Measurements from ENCODE around the gene PRPF6. TPM values are rescaled to one million over a fixed set of nuclear protein-coding genes. Genes with fewer than 3 reads are reported as not detected.

PRPF6 gene
- total RNA-seq, 1 donor from 2014 or later: 51.9 TPM

DNA sequence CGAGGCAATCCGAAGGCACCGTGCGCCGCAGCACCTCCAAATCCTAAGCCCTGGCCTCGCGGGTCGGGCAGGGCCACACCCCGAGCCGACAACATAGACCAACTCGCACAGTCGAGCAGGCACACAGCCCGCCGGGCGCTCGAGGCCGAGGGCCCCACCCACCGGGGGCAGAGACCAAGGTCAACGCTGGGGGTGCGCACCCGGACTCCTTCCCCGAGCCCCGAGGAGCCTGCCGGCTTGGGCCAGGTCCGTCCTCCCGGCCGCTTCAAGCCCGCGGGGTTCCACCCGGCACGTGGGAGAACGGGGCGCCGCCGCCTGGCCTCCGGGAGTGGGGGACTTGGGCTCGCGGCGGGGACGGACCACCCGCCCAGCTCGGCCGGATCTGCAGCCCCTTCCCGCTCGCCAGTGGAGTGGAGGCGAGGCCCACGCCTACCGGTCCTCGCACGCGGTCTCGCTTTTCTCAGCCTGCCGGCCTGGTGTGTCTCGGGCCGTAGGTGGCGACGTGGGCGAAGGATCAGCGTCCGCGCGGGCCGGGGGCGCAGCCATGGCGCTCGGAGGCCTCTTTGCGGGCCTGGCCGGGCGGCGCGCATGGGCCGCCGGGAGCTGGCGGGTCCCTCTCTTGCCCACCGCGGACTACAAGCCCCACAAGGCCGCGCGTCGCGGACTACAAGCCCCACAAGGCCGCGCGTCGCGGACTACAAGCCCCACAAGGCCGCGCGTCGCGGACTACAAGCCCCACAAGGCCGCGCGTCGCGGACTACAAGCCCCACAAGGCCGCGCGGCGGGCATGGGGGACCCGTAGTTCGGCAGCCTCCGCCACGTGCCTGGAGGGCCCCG lies 24.9 kb upstream of the PRPF6 start, which contains the start of gene UCKL1:
TSS of gene UCKL1 (minus strand) at position 590 of the 837 bp plus-strand sequence. CDS start at position 546, 44 bp downstream.
- H3K4me2 ChIP-seq: peak within 1 kb of the TSS; percentile 100
- peak within 1 kb of the TSS; percentile 93 for H3K9ac ChIP-seq
- no peaks in the 10 kb centered on the region for H3K36me3 ChIP-seq
- peaks cover 51% of the 10 kb centered on the region for H3K79me2 ChIP-seq (ENCODE audit: low read depth)
- H3K27me3 ChIP-seq: no peaks in the 10 kb centered on the region
- TF ChIP-seq EZH2 (IDR thresholded peaks at IDR 0.05): no peak
- TF ChIP-seq, protein P1, sequence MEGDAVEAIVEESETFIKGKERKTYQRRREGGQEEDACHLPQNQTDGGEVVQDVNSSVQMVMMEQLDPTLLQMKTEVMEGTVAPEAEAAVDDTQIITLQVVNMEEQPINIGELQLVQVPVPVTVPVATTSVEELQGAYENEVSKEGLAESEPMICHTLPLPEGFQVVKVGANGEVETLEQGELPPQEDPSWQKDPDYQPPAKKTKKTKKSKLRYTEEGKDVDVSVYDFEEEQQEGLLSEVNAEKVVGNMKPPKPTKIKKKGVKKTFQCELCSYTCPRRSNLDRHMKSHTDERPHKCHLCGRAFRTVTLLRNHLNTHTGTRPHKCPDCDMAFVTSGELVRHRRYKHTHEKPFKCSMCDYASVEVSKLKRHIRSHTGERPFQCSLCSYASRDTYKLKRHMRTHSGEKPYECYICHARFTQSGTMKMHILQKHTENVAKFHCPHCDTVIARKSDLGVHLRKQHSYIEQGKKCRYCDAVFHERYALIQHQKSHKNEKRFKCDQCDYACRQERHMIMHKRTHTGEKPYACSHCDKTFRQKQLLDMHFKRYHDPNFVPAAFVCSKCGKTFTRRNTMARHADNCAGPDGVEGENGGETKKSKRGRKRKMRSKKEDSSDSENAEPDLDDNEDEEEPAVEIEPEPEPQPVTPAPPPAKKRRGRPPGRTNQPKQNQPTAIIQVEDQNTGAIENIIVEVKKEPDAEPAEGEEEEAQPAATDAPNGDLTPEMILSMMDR (IDR thresholded peaks at IDR 0.05): peak; percentile 9
- TF ChIP-seq EZH2phosphoT487 (IDR thresholded peaks at IDR 0.05): no peak
- peak within 1 kb of the TSS; percentile 96 for H2AFZ ChIP-seq (replicated peaks)
- H4K20me1 ChIP-seq (ENCODE audit: low read depth): peaks cover 60% of the 10 kb centered on the region
- Mint-ChIP-seq H3K4me3 (peak within 1 kb of the TSS; percentile 87), H3K4me1 (peaks cover 25% of the 10 kb centered on the region), H3K9me3 (no peaks in the 10 kb centered on the region), H3K27ac (no peak within 1 kb of the TSS), H3K27me3 (ENCODE audit: insufficient read depth, low read depth) (peaks cover 2% of the 10 kb centered on the region), H3K36me3 (peaks cover 5% of the 10 kb centered on the region)
- peak within 1 kb of the TSS; percentile 100 for H3K4me3 ChIP-seq
- peak; percentile 98 for DNase-seq (ENCODE audit: low spot score)
- H3K9me3 ChIP-seq (ENCODE audit: low read depth): no peaks in the 10 kb centered on the region
- H3K27ac ChIP-seq: no peak within 1 kb of the TSS
- H3K4me1 ChIP-seq: peaks cover 24% of the 10 kb centered on the region
- peaks cover 31% of the 10 kb centered on the region for H3F3A ChIP-seq (ENCODE audit: low read depth)

DNA sequence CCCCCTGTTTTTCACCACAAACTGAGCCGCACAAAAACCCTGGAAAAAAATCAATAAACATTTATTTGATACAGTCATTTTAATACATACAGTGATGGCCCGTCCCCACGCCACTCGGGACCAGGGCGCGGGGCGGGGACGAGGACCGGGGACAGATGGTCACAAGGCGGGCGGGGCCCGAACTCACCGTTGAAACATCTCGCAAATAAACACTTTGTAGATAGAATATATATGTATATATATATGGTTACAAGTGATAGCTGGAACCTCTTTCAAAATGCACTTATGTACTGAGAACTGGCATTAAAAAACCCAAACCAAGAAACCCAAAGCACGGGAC lies 24.3 kb upstream of the PRPF6 start:
- no peak overlapping the region for H2AFZ ChIP-seq (replicated peaks)
- Mint-ChIP-seq H3K27me3 (ENCODE audit: insufficient read depth, low read depth) (peaks cover 2% of the 10 kb centered on the region), H3K4me3 (peak overlapping the region; percentile 86), H3K4me1 (peaks cover 25% of the 10 kb centered on the region), H3K9me3 (no peaks in the 10 kb centered on the region), H3K36me3 (peaks cover 5% of the 10 kb centered on the region), H3K27ac (no peak overlapping the region)
- H3K27ac ChIP-seq: no peak overlapping the region
- H3K4me2 ChIP-seq: peak overlapping the region; percentile 81
- peak overlapping the region; percentile 100 for H3K4me3 ChIP-seq
- peaks cover 24% of the 10 kb centered on the region for H3K4me1 ChIP-seq
- no peak for DNase-seq (ENCODE audit: low spot score)
- no peak overlapping the region for H3K9ac ChIP-seq
- no peaks in the 10 kb centered on the region for H3K36me3 ChIP-seq
- H3K9me3 ChIP-seq (ENCODE audit: low read depth): no peaks in the 10 kb centered on the region
- H3K27me3 ChIP-seq: no peaks in the 10 kb centered on the region
- H3F3A ChIP-seq (ENCODE audit: low read depth): peaks cover 31% of the 10 kb centered on the region
- H3K79me2 ChIP-seq (ENCODE audit: low read depth): peaks cover 45% of the 10 kb centered on the region
- TF ChIP-seq EZH2phosphoT487 (IDR thresholded peaks at IDR 0.05): no peak
- no peak for TF ChIP-seq EZH2 (IDR thresholded peaks at IDR 0.05)
- TF ChIP-seq, protein P1 (IDR thresholded peaks at IDR 0.05): no peak
- peaks cover 55% of the 10 kb centered on the region for H4K20me1 ChIP-seq (ENCODE audit: low read depth)

DNA sequence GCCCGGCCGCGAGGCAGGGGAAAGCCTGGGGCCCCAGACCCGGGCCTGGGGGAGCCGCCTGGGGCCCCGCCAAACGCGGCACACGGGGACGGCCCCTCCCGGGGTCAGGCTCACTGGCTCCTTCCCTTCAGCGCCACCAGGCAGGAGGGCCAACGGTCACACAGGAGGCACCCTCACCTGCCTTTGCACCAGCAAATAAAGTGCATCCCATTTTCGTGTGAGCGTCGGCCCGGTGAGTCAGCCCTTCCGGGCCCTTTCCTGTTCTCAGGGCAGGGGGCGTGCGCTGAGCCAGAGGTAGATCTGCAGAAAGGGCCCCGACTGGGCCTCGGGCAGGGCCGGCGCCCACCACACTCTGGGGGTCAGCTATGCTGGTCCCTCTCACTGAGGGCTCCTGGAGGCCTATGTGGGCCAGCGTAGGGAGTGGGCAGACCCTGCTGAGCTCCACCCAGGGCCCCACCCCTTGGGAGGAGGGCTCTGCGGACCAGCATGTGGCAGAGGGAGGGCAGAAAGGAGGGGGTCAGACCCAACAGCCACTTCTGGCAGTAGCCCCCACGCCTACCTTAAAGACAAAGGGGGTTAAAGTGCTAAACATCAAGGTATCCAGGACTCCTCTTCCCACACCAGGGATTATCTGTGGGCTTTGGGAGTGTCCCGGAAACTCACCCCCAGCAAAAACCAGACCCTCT lies 23.8 kb upstream of the PRPF6 start:
- Mint-ChIP-seq H3K27me3 (ENCODE audit: insufficient read depth, low read depth) (peaks cover 2% of the 10 kb centered on the region), H3K4me3 (peak overlapping the region; percentile 86), H3K36me3 (peaks cover 5% of the 10 kb centered on the region), H3K4me1 (peaks cover 25% of the 10 kb centered on the region), H3K9me3 (no peaks in the 10 kb centered on the region), H3K27ac (no peak overlapping the region)
- TF ChIP-seq, protein P1 (IDR thresholded peaks at IDR 0.05): peak; percentile 27
- no peak for TF ChIP-seq EZH2phosphoT487 (IDR thresholded peaks at IDR 0.05)
- H3F3A ChIP-seq (ENCODE audit: low read depth): peaks cover 31% of the 10 kb centered on the region
- H3K27me3 ChIP-seq: no peaks in the 10 kb centered on the region
- peaks cover 40% of the 10 kb centered on the region for H3K79me2 ChIP-seq (ENCODE audit: low read depth)
- peak overlapping the region; percentile 81 for H3K4me2 ChIP-seq
- peaks cover 50% of the 10 kb centered on the region for H4K20me1 ChIP-seq (ENCODE audit: low read depth)
- H3K36me3 ChIP-seq: no peaks in the 10 kb centered on the region
- H2AFZ ChIP-seq (replicated peaks): no peak overlapping the region
- peaks cover 24% of the 10 kb centered on the region for H3K4me1 ChIP-seq
- peak; percentile 72 for DNase-seq (ENCODE audit: low spot score)
- no peak overlapping the region for H3K9ac ChIP-seq
- peak overlapping the region; percentile 100 for H3K4me3 ChIP-seq
- no peak overlapping the region for H3K27ac ChIP-seq
- no peaks in the 10 kb centered on the region for H3K9me3 ChIP-seq (ENCODE audit: low read depth)
